Lung (tissue), 12 donors: Measurements from ENCODE around the gene SPRR4. TPM values are rescaled to one million over a fixed set of nuclear protein-coding genes. Genes with fewer than 3 reads are reported as not detected.

ENCODE experiments used
- ATAC-seq: fragments of 200-7000 bp; cut with Tn5 transposase; one replicate; pipeline ENCODE4 v1.9.1; 2020; ENCODE audit warnings: moderate number of reproducible peaks; ENCODE audit not compliant: insufficient read depth, low FRiP score
- DNase-seq, 3 donors: peaks; one replicate each; pipeline ENCODE4 v3.0.0-alpha.2; 2013 to 2017
- H3K27ac ChIP-seq, 2 donors: one replicate each; pipeline ENCODE4 v1.5.1; 2013; ENCODE audit warnings: mild to moderate bottlenecking in 2 of 2, moderate library complexity in 2 of 2, control low read depth in 1 of 2, inconsistent platforms in 1 of 2, low read depth in 1 of 2, low read length in 1 of 2
- H3K27me3 ChIP-seq, 3 donors: one replicate each; pipeline ENCODE4 v1.5.1; 2013; ENCODE audit warnings: low read length in 2 of 3; ENCODE audit not compliant: control insufficient read depth in 3 of 3, insufficient read depth in 3 of 3
- H3K36me3 ChIP-seq, 4 donors: one replicate each; pipeline ENCODE4 v1.5.1; 2013; ENCODE audit warnings: low read length in 4 of 4, mild to moderate bottlenecking in 1 of 4, moderate library complexity in 1 of 4; ENCODE audit not compliant: control insufficient read depth in 4 of 4, insufficient read depth in 4 of 4
- H3K4me1 ChIP-seq, 5 donors: one replicate each; pipeline ENCODE4 v1.5.1; 2013; ENCODE audit warnings: low read length in 5 of 5, mild to moderate bottlenecking in 2 of 5, moderate library complexity in 1 of 5; ENCODE audit not compliant: control insufficient read depth in 5 of 5, insufficient read depth in 5 of 5
- H3K4me3 ChIP-seq: one replicate; pipeline ENCODE4 v1.5.1; 2013; ENCODE audit warnings: mild to moderate bottlenecking, control low read depth, moderate library complexity
- H3K9ac ChIP-seq, 2 donors: one replicate each; pipeline ENCODE4 v1.5.1; 2013; ENCODE audit warnings: low read length in 2 of 2, control low read depth in 1 of 2; ENCODE audit not compliant: insufficient read depth in 1 of 2
- H3K9me3 ChIP-seq, 4 donors: one replicate each; pipeline ENCODE4 v1.5.1; 2013; ENCODE audit warnings: low read length in 3 of 4, mild to moderate bottlenecking in 1 of 4, moderate library complexity in 1 of 4; ENCODE audit not compliant: control insufficient read depth in 4 of 4, insufficient read depth in 3 of 4
- WGBS, 2 donors: extraction: QIAGEN DNeasy Blood & Tissue Kit; methylation state at CpG; one replicate each; pipeline ENCODE4 v1.1.7; 2013; 5-methylcytosine and 5-hydroxymethylcytosine counted together
- polyA plus RNA-seq, 2 donors: library from polyadenylated mRNA; stranded (reverse); fragments of 200-250 nt; gene quantifications; one replicate each; pipeline ENCODE4 v1.2.1, GENCODE V29; 2013
- total RNA-seq, 2 donors: library from RNA; depleted of rRNA in 1 of 2; stranded (reverse); fragments of >200 nt in 1 of 2; gene quantifications; one replicate each; pipeline ENCODE4 v1.2.1, GENCODE V29; 2014 to 2021
- TF ChIP-seq, protein P1 (sequence below): IDR thresholded peaks from 2 replicates; pipeline ENCODE4 v1.5.1; 2012; ENCODE audit warnings: mild to moderate bottlenecking; ENCODE audit errors: control extremely low read depth, extremely low read depth
- donor health status: control.
- donor health status: control.
- donor health status: Bipolar disorder and iron deficiency.
- donor health status: healthy.
- donor health status: DM: yes; HTN: yes; CAD: no.

Gene SPRR4
- total and polyA plus RNA-seq, 4 donors = not detected

DNA sequence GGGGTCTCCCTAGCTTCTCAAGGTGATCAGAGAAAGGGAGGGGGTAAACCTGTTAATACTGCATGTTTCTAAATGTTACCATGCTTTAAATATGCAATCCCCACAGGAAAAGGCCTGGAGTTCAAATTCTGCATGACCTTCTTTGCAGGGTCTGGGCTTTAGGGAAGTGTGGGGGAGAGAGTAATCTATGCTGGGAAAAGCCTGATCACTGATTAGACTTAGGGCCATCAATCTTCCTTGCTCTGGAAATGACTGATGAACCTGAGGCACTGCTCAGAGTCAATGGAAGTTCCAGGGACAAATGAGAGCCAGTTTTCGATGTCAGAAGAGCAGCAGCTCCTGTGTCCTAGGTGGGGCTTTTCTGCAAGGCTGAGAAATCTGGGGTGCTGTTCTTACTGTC is 10.2 kb downstream of the SPRR4 start:
- H3K27ac ChIP-seq = no peak overlapping the region
- TF ChIP-seq, protein P1, sequence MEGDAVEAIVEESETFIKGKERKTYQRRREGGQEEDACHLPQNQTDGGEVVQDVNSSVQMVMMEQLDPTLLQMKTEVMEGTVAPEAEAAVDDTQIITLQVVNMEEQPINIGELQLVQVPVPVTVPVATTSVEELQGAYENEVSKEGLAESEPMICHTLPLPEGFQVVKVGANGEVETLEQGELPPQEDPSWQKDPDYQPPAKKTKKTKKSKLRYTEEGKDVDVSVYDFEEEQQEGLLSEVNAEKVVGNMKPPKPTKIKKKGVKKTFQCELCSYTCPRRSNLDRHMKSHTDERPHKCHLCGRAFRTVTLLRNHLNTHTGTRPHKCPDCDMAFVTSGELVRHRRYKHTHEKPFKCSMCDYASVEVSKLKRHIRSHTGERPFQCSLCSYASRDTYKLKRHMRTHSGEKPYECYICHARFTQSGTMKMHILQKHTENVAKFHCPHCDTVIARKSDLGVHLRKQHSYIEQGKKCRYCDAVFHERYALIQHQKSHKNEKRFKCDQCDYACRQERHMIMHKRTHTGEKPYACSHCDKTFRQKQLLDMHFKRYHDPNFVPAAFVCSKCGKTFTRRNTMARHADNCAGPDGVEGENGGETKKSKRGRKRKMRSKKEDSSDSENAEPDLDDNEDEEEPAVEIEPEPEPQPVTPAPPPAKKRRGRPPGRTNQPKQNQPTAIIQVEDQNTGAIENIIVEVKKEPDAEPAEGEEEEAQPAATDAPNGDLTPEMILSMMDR = no peak
- ATAC-seq (no peak), DNase-seq (no peak)
- WGBS, 2 donors = 72 to 79% methylated on average over 1 of the region's 1 CpG
- H3K9me3 ChIP-seq = peaks cover 0 to 2% (median 0%) of the 10 kb centered on the region in 4 donors
- H3K4me1 ChIP-seq = no peaks in the 10 kb centered on the region
- no peak overlapping the region for H3K4me3 ChIP-seq
- H3K36me3 ChIP-seq = no peaks in the 10 kb centered on the region
- H3K9ac ChIP-seq = no peak overlapping the region
- H3K27me3 ChIP-seq = no peaks in the 10 kb centered on the region

DNA sequence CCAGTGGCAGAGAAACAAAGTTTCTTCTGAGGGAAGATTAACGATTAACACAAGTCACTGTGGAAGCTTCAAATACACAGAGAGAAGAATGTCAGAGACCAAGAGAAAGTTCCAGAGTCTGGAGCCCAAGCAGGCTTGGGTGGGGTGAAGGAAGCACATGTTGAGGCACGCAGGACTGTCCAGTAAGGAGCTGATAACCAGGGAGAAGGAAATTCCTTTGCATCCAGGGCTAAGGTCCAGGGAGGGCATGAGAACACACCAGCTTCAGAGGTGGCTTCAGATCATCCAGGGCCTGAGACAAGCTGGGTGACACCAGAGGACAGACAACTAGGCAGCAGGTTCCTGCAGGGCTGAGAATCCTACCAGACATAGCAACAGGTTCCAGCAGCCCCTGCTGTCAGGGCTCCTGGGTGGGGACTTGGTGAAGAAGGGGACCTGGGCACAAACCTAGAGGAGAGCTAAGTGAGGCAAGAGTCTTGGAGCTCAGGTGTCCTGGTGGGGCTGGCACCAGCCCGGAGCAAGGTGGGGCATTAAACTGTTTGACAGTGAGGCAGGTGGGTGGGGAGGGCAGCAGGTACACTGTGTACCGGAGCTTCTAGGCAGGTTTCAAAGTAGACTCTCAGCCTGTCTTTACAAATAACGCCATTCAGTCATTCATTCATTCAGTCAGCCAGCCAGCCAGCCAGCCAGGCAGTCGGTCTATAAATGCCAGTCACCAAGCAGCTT is 10.9 kb downstream of the SPRR4 start:
- Histone ChIP-seq H3K27ac (no peak overlapping the region), H3K4me3 (no peak overlapping the region), H3K36me3 (no peaks in the 10 kb centered on the region), H3K27me3 (no peaks in the 10 kb centered on the region), H3K4me1 (no peaks in the 10 kb centered on the region), H3K9me3 (peaks cover 0 to 4% (median 0%) of the 10 kb centered on the region in 4 donors), H3K9ac (no peak overlapping the region)
- 77 to 91% methylated on average over 6 of the region's 6 CpGs for WGBS, 2 donors
- TF ChIP-seq, protein P1 = no peak
- DNase-seq (no peak), ATAC-seq (no peak)

DNA sequence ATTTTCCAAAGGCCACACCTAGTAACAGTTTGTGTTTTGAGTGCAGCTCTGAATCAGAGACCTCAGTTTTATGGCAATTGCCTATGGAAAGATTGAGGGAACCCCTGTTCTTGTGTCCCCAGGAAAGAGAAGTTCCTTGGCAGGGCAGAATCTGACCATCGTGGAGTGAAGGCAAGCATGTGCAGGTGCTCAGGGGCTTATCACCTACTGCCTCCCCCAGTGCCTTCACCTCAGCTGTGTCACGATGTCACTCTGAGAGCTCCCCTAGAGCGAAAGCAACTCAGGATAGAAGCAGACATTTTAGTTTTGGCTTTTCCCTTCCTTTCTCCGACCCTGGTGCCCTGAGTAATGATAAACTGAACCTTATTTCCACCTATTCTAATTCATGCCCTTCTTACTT is 11.6 kb downstream of the SPRR4 start:
- H3K9me3 ChIP-seq = peaks cover 0 to 4% (median 0%) of the 10 kb centered on the region in 4 donors
- ATAC-seq (no peak), DNase-seq (no peak)
- 83 to 84% methylated on average over 4 of the region's 4 CpGs for WGBS, 2 donors
- no peaks in the 10 kb centered on the region for H3K27me3 ChIP-seq
- no peak overlapping the region for H3K4me3 ChIP-seq
- TF ChIP-seq, protein P1 = no peak
- H3K36me3 ChIP-seq = no peaks in the 10 kb centered on the region
- H3K27ac ChIP-seq = no peak overlapping the region
- no peaks in the 10 kb centered on the region for H3K4me1 ChIP-seq
- no peak overlapping the region for H3K9ac ChIP-seq

DNA sequence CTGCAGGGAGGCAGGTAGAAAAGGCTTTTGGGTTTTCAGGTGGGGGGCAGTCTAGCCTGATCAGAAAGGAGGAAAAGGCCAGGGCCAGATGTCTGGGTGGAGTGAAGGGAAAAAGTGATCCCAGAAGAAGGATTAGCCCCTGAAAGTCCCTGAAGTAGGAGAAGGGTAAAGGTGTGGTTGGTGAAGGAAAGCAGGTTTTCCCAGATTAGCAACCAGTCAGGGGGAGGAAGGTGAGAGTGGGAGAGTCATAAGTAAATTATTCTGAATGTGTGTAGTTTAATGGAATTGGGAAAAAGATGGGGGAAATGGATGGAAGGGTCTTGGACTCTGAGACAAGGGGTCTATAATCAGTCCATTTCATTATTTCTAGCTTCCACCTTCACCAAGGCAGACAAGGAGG is 12.8 kb downstream of the SPRR4 start:
- Histone ChIP-seq H3K27ac (no peak overlapping the region), H3K9ac (no peak overlapping the region), H3K9me3 (peaks cover 0 to 4% (median 0%) of the 10 kb centered on the region in 4 donors), H3K4me1 (no peaks in the 10 kb centered on the region), H3K36me3 (no peaks in the 10 kb centered on the region), H3K27me3 (no peaks in the 10 kb centered on the region), H3K4me3 (no peak overlapping the region)
- no peak for ATAC-seq
- no peak for DNase-seq
- TF ChIP-seq, protein P1 = no peak
